HG02642 (cell line): ENCODE measurements around the gene TMEM233.

Source experiments
- ATAC-seq: cut with Tn5 transposase; IDR thresholded peaks from one replicate; pipeline ENCODE4 v1.9.1; 2021; ENCODE audit warnings: mild to moderate bottlenecking; ENCODE audit not compliant: unreplicated experiment, poor library complexity

The TMEM233 gene

DNA sequence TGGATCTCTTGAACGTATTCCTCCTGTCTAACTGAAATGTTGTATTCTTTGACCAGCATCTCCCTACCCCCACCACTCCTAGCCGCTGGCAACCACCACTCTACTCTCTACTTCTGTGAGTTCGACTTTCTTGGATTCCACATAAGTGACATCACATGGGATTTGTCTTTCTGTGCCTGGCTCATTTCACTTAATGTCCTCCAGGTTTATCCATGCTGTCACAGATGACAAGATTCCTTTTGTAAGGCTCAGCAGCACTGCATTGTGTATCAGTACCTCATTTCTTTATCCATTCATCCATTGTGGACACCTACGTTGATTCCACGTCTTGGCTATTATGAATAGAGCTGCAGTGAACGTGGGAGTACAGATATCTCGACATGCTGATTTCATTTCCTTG is 84.9 kb downstream of the TMEM233 start:
- ATAC-seq = no peak

DNA sequence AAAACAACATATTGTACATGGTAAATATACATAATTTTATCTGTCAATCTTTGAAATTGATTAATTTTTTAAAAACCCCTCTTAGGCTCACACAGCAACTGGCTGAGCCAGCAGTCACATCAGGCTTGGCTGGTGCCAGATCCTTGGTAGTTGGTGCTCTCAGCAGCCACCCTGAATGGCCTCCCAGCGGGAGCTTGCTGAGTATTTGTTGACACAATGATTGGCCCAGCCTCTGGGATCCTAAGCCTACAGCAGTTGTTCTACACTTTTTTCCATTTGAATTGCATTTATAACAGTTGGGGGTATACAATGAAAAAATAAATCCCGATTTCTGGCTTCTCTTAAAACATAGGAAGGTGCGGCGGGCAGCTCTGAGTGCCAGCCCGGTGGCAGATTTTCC is 85.5 kb downstream of the TMEM233 start:
- ATAC-seq = no peak

DNA sequence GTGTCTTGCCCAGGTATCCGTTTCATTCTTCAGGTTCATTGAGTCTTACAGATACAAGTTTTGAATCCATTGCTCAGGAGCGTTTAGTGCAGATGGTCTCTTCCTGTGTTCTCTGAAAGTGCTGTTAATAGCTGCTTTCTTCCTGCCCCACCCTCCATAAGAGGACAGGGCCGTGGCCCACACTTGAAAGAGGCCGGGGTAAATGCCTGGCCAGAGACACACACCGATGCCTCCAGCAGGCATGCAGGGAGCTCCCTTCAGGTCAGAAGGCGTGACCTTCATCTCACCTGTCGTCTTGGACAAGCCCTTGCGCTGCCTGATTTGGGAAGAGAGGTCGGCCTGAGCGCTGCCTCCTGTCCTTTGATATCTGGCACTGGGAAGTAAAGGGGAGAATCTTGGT is 85.9 kb downstream of the TMEM233 start:
- ATAC-seq = no peak

DNA sequence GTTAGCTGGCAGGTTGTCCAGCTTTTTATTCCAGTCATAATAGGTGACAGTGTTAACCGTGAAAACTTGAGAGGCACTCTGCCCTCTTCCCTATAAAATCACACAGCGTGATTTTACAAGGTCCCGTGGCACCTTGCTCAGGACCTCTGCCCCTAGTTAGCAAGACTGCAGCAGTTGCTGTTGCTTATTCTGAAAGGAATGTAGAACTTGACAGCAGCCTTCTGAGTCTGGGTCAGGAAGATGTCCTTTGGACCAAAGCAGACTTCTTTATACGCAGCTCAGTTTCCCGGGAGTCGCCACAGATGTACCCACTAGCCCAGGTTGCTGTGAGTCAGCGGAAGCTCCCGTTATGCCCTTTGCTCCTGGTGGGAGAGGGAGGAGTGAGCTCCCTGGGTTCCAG is 87.5 kb downstream of the TMEM233 start:
- no peak for ATAC-seq

DNA sequence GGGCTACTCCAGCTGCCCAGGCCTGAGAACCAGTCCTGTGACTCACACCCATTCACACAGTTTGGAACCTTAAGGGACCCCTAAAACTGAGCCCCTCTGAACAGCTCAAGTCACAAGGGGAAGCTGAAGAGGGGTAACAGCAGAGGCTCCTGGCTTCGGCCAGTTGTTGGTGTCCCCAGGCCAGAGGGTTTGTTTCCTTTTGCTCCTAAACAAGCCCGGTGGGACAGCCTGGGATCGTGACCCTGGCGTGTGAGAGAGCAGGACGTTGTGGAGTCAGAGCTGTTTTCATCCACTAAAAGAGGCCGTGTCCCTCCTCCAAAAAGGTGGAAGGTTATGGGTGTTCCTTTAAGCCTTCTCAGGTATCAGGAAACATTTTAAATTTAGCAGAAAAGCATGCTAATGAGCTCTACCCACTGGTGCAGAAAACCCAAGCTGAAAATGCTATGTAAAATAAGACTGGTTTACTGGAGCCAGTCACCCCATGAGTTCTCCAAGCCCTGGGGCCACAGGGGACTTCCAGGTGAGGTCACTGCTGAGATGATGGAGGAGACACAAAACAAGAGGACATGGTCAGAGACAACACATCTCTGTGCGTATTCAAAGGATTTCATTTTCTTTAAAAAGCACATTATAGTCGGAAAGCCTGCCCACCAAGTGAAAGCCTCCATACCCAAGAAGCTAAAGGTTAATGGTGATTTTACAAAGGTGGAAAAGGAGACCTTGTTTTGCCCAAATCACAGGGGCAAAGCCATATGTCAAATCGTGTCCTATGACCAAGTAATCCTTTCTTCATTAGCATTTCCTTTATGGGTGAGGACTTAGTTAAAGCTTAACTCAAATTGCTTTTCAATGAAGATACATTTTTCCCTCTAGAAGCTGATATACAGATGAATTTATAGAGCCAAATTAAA is 88.4 kb downstream of the TMEM233 start:
- ATAC-seq = peak; percentile 73

DNA sequence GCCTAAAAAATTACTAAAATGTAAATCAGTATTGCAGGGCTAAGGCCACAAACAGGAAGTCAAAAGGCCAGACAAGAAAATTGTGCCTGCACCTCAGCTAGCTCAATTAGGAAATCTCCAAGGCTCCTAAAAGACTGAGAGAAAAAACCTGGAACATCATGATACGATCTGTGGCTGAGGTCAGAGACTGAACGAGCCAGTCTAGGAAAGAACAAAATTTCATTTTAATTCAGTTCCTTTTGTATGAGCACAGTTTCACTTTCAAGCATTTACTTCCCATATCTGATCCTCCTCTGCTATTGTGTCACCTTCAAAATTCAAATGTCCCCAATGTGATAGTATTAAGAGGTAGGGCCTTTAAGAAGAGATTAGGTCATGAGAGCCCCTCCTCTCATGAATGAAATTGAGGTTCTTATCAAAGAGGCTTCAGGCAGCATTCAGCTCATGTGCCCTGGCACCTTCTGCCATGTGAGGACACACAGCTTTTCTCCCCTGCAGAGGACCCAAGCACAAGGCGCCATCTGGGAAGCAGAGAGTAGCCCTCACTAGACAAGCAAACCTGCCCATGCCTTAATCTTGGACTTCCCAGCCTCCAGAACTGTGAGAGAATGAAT is 89.2 kb downstream of the TMEM233 start:
- ATAC-seq = no peak

DNA sequence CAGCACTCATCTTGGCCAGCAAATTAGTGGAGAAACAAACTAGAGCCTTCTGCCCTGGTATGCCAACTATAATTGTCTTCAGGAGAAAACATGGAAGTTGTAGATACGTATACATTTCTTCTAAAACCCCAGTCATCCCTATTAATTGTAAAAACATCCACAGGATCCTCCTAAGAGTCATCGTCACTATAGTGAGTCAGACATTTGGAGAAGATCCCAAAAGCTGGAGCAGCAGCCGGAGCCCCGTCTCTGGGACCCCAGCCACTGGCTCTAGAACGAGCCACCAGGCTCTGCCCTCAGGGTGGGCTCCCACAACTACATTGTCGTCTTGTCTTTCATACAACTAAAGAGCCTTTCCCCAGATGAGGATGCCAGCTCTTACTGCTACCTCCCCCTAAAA is 89.8 kb downstream of the TMEM233 start:
- no peak for ATAC-seq

DNA sequence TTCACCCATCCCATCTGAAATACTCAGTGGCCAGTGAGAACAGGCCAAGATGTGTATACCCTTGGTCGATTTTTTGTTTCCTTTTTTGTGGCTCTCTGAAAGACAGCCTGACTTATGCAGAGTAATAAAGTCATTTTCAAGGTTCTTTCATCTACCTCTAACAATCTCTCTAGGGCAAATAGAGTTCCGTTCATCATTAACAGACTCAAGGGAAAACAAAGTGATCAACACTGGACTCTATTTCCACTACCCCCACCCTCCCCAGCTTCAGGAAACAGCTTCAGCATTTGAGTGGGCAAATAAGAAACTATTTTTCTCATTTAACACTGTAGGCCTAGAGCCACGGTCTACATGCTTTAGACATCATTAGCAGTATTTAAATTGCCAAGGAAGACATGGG is 90.2 kb downstream of the TMEM233 start:
- no peak for ATAC-seq

DNA sequence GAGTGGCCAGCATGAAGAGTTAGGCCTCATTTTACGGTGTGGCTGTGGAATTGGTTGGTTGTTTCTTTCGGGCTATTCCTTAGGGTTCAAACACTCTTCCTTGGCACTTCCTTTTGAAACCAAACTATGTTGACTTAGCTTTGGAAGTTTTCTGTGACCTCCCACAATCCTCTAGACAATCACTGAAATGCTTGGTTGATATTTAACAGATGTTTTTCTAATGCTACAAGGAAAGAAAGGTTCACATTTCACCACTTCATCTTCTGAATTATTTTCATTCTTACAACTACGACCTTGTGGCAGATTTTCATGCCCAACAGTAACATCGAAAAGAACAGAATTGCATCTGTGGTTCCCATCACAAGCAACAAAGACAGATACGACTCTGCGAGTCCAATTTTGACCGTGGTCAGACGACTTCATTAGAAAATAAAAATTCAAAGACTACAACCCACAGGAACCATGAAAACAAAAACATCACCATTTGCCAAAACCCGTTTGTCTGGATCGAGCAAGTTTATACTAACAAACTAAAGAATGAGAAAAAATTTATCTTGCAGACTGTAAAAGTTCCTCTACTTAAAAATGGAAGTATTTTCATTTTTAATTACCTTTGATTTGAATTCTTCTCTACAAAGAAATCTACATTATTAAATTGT is 91.3 kb downstream of the TMEM233 start:
- ATAC-seq = no peak

DNA sequence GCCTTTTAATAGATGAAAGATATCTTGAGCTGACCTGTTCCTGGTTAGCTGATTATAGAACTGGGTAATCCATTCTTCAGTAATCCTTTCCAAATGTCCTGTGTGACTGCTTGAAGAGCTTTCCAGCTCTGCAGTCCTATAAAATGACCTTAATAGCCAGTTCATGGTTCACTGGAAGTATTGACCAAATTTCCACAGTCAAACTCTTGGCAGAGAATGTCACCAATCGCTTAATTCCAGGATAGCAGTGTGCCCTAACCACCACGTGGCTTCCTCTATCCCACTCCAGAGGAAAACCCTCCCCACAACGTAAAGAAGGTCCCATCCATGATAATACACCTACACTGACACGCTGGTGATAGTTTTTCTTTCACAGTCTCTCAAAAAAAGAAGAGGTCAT is 91.8 kb downstream of the TMEM233 start:
- no peak for ATAC-seq

DNA sequence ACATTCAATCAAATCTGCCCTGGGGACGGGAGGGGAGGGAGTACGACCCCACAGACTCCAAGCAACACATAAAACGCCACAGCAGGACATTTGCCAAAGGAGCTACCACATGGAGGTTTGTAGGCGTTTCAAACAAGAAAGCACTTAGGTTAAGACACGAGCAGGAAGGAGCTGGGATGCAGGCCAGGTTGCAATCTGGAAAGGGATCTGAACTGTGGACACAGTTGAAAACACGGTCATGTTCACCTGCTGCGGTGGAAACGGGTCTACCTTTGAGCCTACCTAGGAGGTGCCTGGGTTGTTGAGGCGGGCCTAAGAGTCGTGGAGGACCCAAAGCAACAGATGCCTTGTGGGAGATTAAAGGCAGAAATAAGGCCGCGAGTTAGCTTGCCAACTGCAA is 92.8 kb downstream of the TMEM233 start:
- no peak for ATAC-seq

DNA sequence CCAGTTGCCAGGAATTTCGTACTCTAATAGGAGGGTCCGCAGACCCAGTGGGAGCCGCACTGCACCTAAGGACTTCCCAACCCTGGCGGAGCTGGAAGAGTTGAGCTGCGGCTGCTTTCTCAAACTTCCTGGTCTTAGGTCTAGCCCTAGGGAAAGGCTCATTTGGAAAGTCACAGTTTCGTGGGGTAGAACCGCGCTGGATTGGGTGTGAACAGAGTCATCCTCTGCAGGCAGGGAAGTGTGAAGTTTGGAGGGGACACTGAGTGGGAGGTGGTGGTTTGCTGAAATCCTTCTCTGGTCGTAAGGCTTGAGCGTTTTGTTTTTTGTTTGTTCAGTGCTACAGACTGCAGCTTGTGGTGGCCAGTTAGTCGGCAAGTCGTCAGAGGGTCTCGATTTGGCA is 93.2 kb downstream of the TMEM233 start:
- no peak for ATAC-seq

DNA sequence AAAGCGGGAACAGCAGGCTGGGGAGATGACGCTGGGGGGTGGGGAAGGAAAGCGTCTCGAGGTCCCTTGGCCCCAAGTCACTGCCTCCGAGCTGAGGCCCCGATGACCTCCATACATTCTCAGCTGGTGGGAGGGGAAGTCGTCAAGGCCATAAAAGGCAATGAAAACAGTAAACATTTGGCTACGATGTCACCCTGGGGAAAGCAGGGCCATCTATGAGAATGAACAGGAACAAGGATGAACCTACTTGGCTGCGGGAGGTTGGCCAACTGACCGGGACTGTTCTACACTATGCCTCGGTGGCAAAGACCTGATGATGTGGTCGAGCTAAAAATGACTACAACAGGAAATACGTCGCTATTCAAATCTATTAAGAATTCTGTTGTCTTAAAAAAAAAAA is 93.8 kb downstream of the TMEM233 start:
- no peak for ATAC-seq

DNA sequence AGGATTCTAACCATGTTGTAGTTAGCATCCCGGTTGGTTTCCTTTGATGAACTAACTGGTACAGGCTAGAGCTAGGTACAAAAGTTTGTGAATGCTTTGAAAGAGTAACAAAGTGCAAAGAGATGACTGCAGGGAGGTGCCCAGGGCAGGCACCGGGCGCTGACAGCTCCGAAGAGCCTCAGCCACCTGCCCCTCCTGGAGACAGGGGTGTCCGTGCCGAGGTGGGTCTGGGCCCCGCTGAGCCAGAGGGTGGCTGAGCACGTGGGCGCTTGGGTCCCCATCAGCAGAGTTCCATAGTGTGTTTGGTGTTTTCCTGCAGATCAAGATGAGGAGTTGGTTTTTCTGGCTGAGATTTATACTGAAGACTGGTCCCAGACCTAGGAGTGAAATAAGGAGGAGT is 94.3 kb downstream of the TMEM233 start:
- ATAC-seq = no peak

DNA sequence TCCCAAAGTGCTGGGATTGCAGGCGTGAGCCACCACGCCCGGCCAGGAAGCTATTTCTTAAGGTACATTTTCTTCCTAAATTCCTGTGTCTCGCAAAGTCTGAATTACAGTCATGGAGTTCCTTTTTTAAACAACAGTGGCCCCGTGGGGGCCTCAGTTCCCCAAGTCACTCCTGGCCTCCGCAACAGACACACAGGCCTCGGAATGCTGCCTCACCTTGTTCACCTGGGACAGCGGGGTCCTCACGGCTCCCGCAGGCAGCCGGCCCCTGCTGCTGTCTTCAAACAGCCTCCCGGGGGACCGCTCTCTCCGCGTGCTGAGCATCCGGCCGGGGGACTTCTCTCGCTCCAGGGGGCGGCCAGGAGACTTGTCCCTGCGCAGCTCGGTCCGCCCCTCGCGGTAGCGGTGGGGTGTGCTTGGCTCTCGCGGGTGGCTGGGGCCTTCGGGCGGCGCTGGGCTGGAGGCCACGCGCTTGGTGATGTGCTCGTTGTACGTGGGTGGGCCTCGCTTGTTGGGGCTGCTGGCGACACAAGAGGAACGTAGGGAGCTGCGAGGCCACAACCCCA is 96.4 kb downstream of the TMEM233 start:
- ATAC-seq = no peak

DNA sequence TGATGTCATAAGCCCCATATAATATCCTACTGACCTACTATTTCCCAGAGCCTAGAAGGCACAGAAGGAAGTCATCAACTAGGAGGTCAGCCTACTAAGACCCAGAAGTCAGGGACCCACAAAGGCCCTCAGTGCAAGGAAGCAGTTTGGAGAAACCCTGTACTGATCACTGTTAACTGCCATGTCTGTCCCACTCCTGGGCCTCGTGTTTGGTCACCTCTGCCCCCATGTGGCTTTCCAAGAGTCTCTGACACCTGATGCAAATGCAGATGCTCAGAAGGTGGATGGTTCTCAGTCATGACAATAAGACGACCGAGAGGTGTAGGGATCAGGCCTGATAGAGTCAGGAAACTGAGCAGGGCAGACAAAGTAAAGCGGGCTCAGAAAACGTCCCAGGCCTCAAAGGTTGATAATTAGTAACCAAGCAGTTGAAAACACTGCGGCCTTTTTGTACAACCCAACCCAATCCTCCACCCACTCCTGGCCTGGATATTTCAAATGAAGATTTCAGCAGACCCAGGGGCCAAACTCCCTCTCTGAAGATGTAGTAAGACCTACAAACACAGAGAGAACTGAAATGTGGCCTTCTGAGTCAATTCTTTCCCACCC is 97.7 kb downstream of the TMEM233 start:
- no peak for ATAC-seq

DNA sequence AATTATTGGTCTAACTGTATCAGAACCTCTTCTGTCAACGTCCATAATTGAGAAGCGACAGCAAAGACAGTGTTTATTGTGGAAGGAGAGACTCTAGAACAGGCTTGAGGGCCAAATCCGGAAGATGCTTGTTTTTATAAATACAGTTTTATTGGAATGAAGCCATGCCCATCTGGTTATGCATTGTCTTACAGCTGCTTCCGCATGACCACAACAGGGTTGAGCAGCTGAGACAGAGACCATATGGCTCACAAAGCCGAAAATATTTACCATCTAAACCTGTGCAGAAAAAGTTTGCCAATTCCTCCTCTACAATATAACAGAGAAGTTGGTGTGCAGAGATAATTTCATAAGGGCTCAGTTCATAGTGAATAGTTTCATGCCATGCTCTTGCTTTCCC is 98.8 kb downstream of the TMEM233 start:
- ATAC-seq = no peak
